Mesenchymal stem cell (in vitro differentiated cells and primary cell): ENCODE measurements around the gene ERI3. TPM values are rescaled to one million over a fixed set of nuclear protein-coding genes. Genes with fewer than 3 reads are reported as not detected.
"Not testable (repeated sequence)": the region's sequence is repeated elsewhere in the genome, so short reads cannot be mapped to it uniquely, and the experiment has no call there.

ENCODE experiments used
- DNase-seq: peaks from one replicate; pipeline ENCODE4 v3.0.0-alpha.2; 2013
- H2AFZ ChIP-seq: one replicate; pipeline ENCODE4 v1.6.1; 2013; ENCODE audit warnings: low read depth, mild to moderate bottlenecking, control low read depth, inconsistent platforms, low read length, moderate library complexity
- H2AK5ac ChIP-seq: 2 replicates; pipeline ENCODE4 v1.6.1; 2013; ENCODE audit warnings: low read length, moderate library complexity, mild to moderate bottlenecking, inconsistent platforms; ENCODE audit not compliant: severe bottlenecking
- H2BK120ac ChIP-seq: one replicate; pipeline ENCODE4 v1.6.1; 2013; ENCODE audit warnings: low read depth, mild to moderate bottlenecking, inconsistent platforms, low read length, moderate library complexity
- H2BK12ac ChIP-seq, 2 experiments: one replicate each; pipeline ENCODE4 v1.6.1; 2013; ENCODE audit warnings: inconsistent platforms in 2 of 2, low read length in 2 of 2, mild to moderate bottlenecking in 2 of 2, moderate library complexity in 2 of 2, control low read depth in 1 of 2
- H2BK15ac ChIP-seq: one replicate; pipeline ENCODE4 v1.6.1; 2013; ENCODE audit warnings: mild to moderate bottlenecking, low read depth, inconsistent platforms; ENCODE audit not compliant: poor library complexity, severe bottlenecking
- H2BK5ac ChIP-seq: 2 replicates; pipeline ENCODE4 v1.6.1; 2013; ENCODE audit warnings: low read depth, mild to moderate bottlenecking, low read length, control low read depth, inconsistent platforms; ENCODE audit not compliant: poor library complexity, severe bottlenecking
- H3K14ac ChIP-seq, 2 experiments: one replicate each; pipeline ENCODE4 v1.6.1; 2013; ENCODE audit warnings: inconsistent platforms in 2 of 2, low read length in 2 of 2, control low read depth in 1 of 2, mild to moderate bottlenecking in 1 of 2, moderate library complexity in 1 of 2
- H3K18ac ChIP-seq, 2 experiments: one replicate each; pipeline ENCODE4 v1.6.1; 2013; ENCODE audit warnings: inconsistent platforms in 2 of 2, low read length in 2 of 2, control low read depth in 1 of 2, low read depth in 1 of 2, mild to moderate bottlenecking in 1 of 2
- H3K23ac ChIP-seq, 2 experiments: one replicate each; pipeline ENCODE4 v1.6.1; 2013; ENCODE audit warnings: inconsistent platforms in 2 of 2, low read length in 2 of 2, mild to moderate bottlenecking in 2 of 2, moderate library complexity in 2 of 2, control low read depth in 1 of 2
- H3K27ac ChIP-seq: 2 replicates; pipeline ENCODE4 v1.5.1; 2013; ENCODE audit warnings: mild to moderate bottlenecking, moderate library complexity, low read length, control low read depth, inconsistent platforms; ENCODE audit not compliant: poor library complexity, severe bottlenecking
- H3K27me3 ChIP-seq, 2 experiments: 2 replicates each; pipeline versions ENCODE4 v1.6.1 to v1.7.0; 2013; ENCODE audit warnings: low read length in 2 of 2, mild to moderate bottlenecking in 2 of 2, moderate library complexity in 2 of 2, control low read depth in 1 of 2, inconsistent platforms in 1 of 2; ENCODE audit not compliant: control insufficient read depth in 1 of 2, insufficient read depth in 1 of 2
- H3K36me3 ChIP-seq, 2 experiments: 2 replicates each; pipeline versions ENCODE4 v1.6.1 to v1.7.0; 2013; ENCODE audit warnings: low read length in 2 of 2, control low read depth in 1 of 2, inconsistent platforms in 1 of 2, low read depth in 1 of 2, mild to moderate bottlenecking in 1 of 2; ENCODE audit not compliant: insufficient read depth in 2 of 2, control insufficient read depth in 1 of 2
- H3K4ac ChIP-seq, 2 experiments: one replicate each; pipeline ENCODE4 v1.6.1; 2013; ENCODE audit warnings: inconsistent platforms in 2 of 2, low read length in 2 of 2, mild to moderate bottlenecking in 2 of 2, moderate library complexity in 2 of 2, control low read depth in 1 of 2, low read depth in 1 of 2
- H3K4me1 ChIP-seq: 2 replicates; pipeline ENCODE4 v1.6.1; 2013; ENCODE audit warnings: low read depth, low read length, control low read depth; ENCODE audit not compliant: control insufficient read depth, insufficient read depth
- H3K4me2 ChIP-seq: 2 replicates; pipeline ENCODE4 v1.6.1; 2013; ENCODE audit warnings: low read length, mild to moderate bottlenecking, inconsistent platforms; ENCODE audit not compliant: poor library complexity, severe bottlenecking
- H3K4me3 ChIP-seq, 2 experiments: 2 replicates each; pipeline versions ENCODE4 v1.5.1 to v1.7.0; 2013; ENCODE audit warnings: low read length in 2 of 2, mild to moderate bottlenecking in 2 of 2, control low read depth in 1 of 2, low read depth in 1 of 2; ENCODE audit not compliant: insufficient read depth in 1 of 2
- H3K79me1 ChIP-seq: replicated peaks from 2 replicates; pipeline ENCODE4 v1.6.1; 2013; ENCODE audit warnings: mild to moderate bottlenecking, control low read depth, low read length, inconsistent platforms; ENCODE audit not compliant: poor library complexity, severe bottlenecking
- H3K9ac ChIP-seq: 2 replicates; pipeline ENCODE4 v1.7.0; 2013; ENCODE audit warnings: mild to moderate bottlenecking, low read length, moderate library complexity
- H3K9me3 ChIP-seq: 2 replicates; pipeline ENCODE4 v1.7.0; 2013; ENCODE audit warnings: mild to moderate bottlenecking, low read length; ENCODE audit not compliant: control insufficient read depth
- H4K8ac ChIP-seq: one replicate; pipeline ENCODE4 v1.6.1; 2013; ENCODE audit warnings: inconsistent platforms, mild to moderate bottlenecking, low read length, moderate library complexity
- H4K91ac ChIP-seq: one replicate; pipeline ENCODE4 v1.6.1; 2013; ENCODE audit warnings: mild to moderate bottlenecking, low read length, inconsistent platforms
- WGBS: methylation state at CpG from one replicate; pipeline ENCODE4 v1.1.7; 2013; ENCODE audit warnings: mixed read lengths; 5-methylcytosine and 5-hydroxymethylcytosine counted together
- small RNA-seq: library from polyadenylated mRNA; stranded (forward); fragments of <200 nt; extraction: miRNeasy Mini kit (QIAGEN cat#:217004); gene quantifications from one replicate; pipeline ENCODE3, GENCODE V24; 2013; ENCODE audit warnings: low read depth

ERI3 gene

GRCh38 chr1:44206545-44206944 is 148.5 kb downstream of the ERI3 start:
- WGBS = no CpG with 5 or more reads among the region's 5 CpGs

GRCh38 chr1:44200336-44200735 is 154.7 kb downstream of the ERI3 start:
- Histone ChIP-seq H2AK5ac (no peak overlapping the region), H3K27ac (no peak overlapping the region), H2BK15ac (no peak overlapping the region), H2BK120ac (no peak overlapping the region), H3K9ac (no peak overlapping the region), H3K36me3 (no peaks in the 10 kb centered on the region), H3K4me2 (no peak overlapping the region), H4K8ac (no peak overlapping the region), H3K18ac (no peak overlapping the region), H2BK5ac (no peak overlapping the region), H2AFZ (no peak overlapping the region), H3K23ac (no peak overlapping the region), H4K91ac (no peak overlapping the region), H3K4ac (no peak overlapping the region), H2BK12ac (no peak overlapping the region), H3K79me1 (no peaks in the 10 kb centered on the region), H3K4me3 (no peak overlapping the region), H3K27me3 (no peaks in the 10 kb centered on the region), H3K4me1 (no peaks in the 10 kb centered on the region), H3K14ac (no peak overlapping the region), H3K9me3 (no peaks in the 10 kb centered on the region)
- no peak for DNase-seq
- WGBS = 84% methylated on average over 8 of the region's 8 CpGs

More at GRCh38 chr1:44206545-44206944, 148.5 kb downstream of the ERI3 start:
- H3K27me3 ChIP-seq, H3K36me3 ChIP-seq, H2BK120ac ChIP-seq, H4K91ac ChIP-seq, H2AK5ac ChIP-seq, H3K4me1 ChIP-seq, H3K4ac ChIP-seq, H3K4me3 ChIP-seq, H3K27ac ChIP-seq, DNase-seq, H3K9me3 ChIP-seq, H3K18ac ChIP-seq, H3K79me1 ChIP-seq, H2BK12ac ChIP-seq, H3K4me2 ChIP-seq, H3K9ac ChIP-seq, H2AFZ ChIP-seq, H2BK15ac ChIP-seq, H3K23ac ChIP-seq, H4K8ac ChIP-seq, H3K14ac ChIP-seq, H2BK5ac ChIP-seq: not testable (repeated sequence)

GRCh38 chr1:44174630-44175029 is 180.4 kb downstream of the ERI3 start:
- no peak overlapping the region for H2BK120ac ChIP-seq
- no peak overlapping the region for H3K4me2 ChIP-seq
- no peak overlapping the region for H2BK15ac ChIP-seq
- H3K9ac ChIP-seq = no peak overlapping the region
- no peaks in the 10 kb centered on the region for H3K36me3 ChIP-seq
- H3K23ac ChIP-seq = no peak overlapping the region
- H4K91ac ChIP-seq = no peak overlapping the region
- no peaks in the 10 kb centered on the region for H3K27me3 ChIP-seq
- no peaks in the 10 kb centered on the region for H3K79me1 ChIP-seq
- H3K4me3 ChIP-seq = no peak overlapping the region
- WGBS = 64% methylated on average over 1 of the region's 1 CpG
- H3K18ac ChIP-seq = no peak overlapping the region
- H3K9me3 ChIP-seq = peaks cover 11% of the 10 kb centered on the region
- H3K4ac ChIP-seq = no peak overlapping the region
- H3K14ac ChIP-seq = no peak overlapping the region
- DNase-seq = no peak
- no peak overlapping the region for H2BK12ac ChIP-seq
- no peak overlapping the region for H2AK5ac ChIP-seq
- no peak overlapping the region for H4K8ac ChIP-seq
- no peaks in the 10 kb centered on the region for H3K4me1 ChIP-seq
- no peak overlapping the region for H2AFZ ChIP-seq
- no peak overlapping the region for H2BK5ac ChIP-seq
- no peak overlapping the region for H3K27ac ChIP-seq

Small RNAs within 50 kb of the gene (small RNA-seq; reads per million reads assigned to genes)
- not detected for gene AL035417.1
- gene RNU6-369P = not detected
